Progenitor cell of endocrine pancreas (in vitro differentiated cells): ENCODE measurements around the gene RNF213. TPM values are rescaled to one million over a fixed set of nuclear protein-coding genes. Genes with fewer than 3 reads are reported as not detected.
A peak's percentile ranks its signal among the peaks of the same experiment; 100 is the strongest.

Experiments
- DNase-seq: peaks from one replicate; pipeline ENCODE4 v3.0.0; 2021; ENCODE audit warnings: low spot score; ENCODE audit not compliant: unreplicated experiment
- H3K27ac Mint-ChIP-seq: 2 replicates; pipeline ENCODE4 v1.8.0; 2021; ENCODE audit warnings: mild to moderate bottlenecking, moderate library complexity, mixed read lengths
- H3K27me3 Mint-ChIP-seq: 2 replicates; pipeline ENCODE4 v1.8.0; 2021; ENCODE audit warnings: mixed read lengths
- H3K36me3 Mint-ChIP-seq: 2 replicates; pipeline ENCODE4 v1.8.0; 2022; ENCODE audit warnings: mixed read lengths; ENCODE audit not compliant: insufficient read depth
- H3K4me1 Mint-ChIP-seq: 2 replicates; pipeline ENCODE4 v1.8.0; 2021; ENCODE audit warnings: low read depth, mixed read lengths
- H3K4me3 Mint-ChIP-seq: 2 replicates; pipeline ENCODE4 v1.8.0; 2021; ENCODE audit warnings: low read depth, mild to moderate bottlenecking, moderate library complexity, mixed read lengths
- H3K9me3 Mint-ChIP-seq: 2 replicates; pipeline ENCODE4 v1.8.0; 2021; ENCODE audit warnings: low read depth, mixed read lengths
- CTCF ChIP-seq: fragments of 200-600 bp; sonication (generic); IDR thresholded peaks from one replicate; pipeline ENCODE4 v1.5.0; 2021; ENCODE audit warnings: antibody characterized with exemption, mild to moderate bottlenecking; ENCODE audit not compliant: unreplicated experiment
- total RNA-seq: library from RNA; stranded (reverse); gene quantifications from 2 replicates; pipeline ENCODE4 v1.2.1, GENCODE V29; 2021

The RNF213 gene
- total RNA-seq, 1 donor from 2014 or later = 57.6 TPM

DNA sequence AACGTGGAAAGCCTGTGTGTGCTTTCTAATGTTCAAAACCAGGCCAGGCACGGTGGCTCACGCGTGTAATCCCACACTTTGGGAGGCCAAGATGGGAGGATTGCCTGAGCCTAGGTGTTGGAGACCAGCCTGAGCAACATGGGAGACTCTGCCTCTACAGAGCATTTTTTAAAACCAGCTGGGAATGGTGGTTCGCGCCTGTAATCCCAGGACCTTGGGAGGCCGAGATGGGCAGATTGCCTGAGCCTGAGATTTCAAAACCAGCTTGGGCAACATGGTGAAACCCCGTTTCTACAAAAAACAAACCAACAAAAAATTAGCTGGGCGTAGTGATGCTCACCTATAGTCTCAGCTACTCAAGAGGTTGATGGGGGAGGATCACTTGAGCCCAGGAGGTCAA is 26.4 kb downstream of the RNF213 start:
- Mint-ChIP-seq H3K9me3 (no peaks in the 10 kb centered on the region), H3K27ac (no peak overlapping the region), H3K27me3 (no peaks in the 10 kb centered on the region), H3K4me3 (no peak overlapping the region), H3K4me1 (no peaks in the 10 kb centered on the region), H3K36me3 (peaks cover 10% of the 10 kb centered on the region)
- no peak for TF ChIP-seq CTCF
- no peak for DNase-seq

GRCh38 chr17:80287806-80288567 is 27.3 kb downstream of the RNF213 start:
- TF ChIP-seq CTCF = no peak
- no peak overlapping the region for H3K4me3 Mint-ChIP-seq
- no peaks in the 10 kb centered on the region for H3K4me1 Mint-ChIP-seq
- peaks cover 11% of the 10 kb centered on the region for H3K36me3 Mint-ChIP-seq
- no peaks in the 10 kb centered on the region for H3K27me3 Mint-ChIP-seq
- H3K27ac Mint-ChIP-seq = no peak overlapping the region
- no peaks in the 10 kb centered on the region for H3K9me3 Mint-ChIP-seq
- no peak for DNase-seq

DNA sequence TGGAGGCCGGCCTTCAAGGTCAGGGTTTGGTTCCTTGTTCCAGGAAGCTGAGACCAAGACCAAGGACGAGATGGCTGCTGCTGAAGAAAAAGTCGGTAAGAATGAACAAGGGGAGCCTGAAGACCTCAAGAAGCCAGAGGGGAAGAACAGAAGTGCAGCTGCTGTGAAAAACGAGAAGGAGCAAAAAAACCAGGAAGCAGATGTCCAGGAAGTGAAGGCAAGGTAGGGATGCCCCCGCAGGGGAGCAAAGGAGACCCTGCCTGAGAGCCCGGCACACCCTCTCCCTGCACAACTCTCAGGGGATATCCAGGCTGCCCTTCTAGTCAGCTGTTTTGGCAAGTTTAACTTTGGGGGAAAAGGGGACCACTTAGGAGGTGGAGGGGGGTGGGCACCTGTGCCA is 29.0 kb downstream of the RNF213 start:
- Mint-ChIP-seq H3K9me3 (no peaks in the 10 kb centered on the region), H3K36me3 (peaks cover 11% of the 10 kb centered on the region), H3K4me1 (no peaks in the 10 kb centered on the region), H3K27me3 (no peaks in the 10 kb centered on the region), H3K27ac (no peak overlapping the region), H3K4me3 (no peak overlapping the region)
- TF ChIP-seq CTCF = no peak
- DNase-seq = no peak

GRCh38 chr17:80290156-80290555 is 29.5 kb downstream of the RNF213 start:
- H3K27ac Mint-ChIP-seq = peak overlapping the region; percentile 19
- no peaks in the 10 kb centered on the region for H3K4me1 Mint-ChIP-seq
- H3K27me3 Mint-ChIP-seq = no peaks in the 10 kb centered on the region
- no peak for DNase-seq
- peaks cover 10% of the 10 kb centered on the region for H3K36me3 Mint-ChIP-seq
- TF ChIP-seq CTCF = no peak
- H3K4me3 Mint-ChIP-seq = no peak overlapping the region
- H3K9me3 Mint-ChIP-seq = no peaks in the 10 kb centered on the region

- no peak for TF ChIP-seq CTCF
- no peaks in the 10 kb centered on the region for H3K9me3 Mint-ChIP-seq
- no peaks in the 10 kb centered on the region for H3K4me1 Mint-ChIP-seq
- H3K27me3 Mint-ChIP-seq = no peaks in the 10 kb centered on the region
- no peak for DNase-seq
- no peak overlapping the region for H3K4me3 Mint-ChIP-seq
- H3K36me3 Mint-ChIP-seq = peaks cover 10% of the 10 kb centered on the region
- no peak overlapping the region for H3K27ac Mint-ChIP-seq
Measured at GRCh38 chr17:80291260-80291659, 30.6 kb downstream of the RNF213 start.
